OCI-LY1 (cell line): ENCODE data around the gene SEPTIN5.

ENCODE experiments used
- CTCF ChIP-seq: fragments of 200-600 bp; sonication (generic), shearing (Covaris generic); IDR thresholded peaks from 2 replicates; pipeline ENCODE4 v1.5.1; 2017; ENCODE audit warnings: mild to moderate bottlenecking, antibody characterized with exemption, low read length, moderate library complexity, mixed read lengths
- EZH2 ChIP-seq: fragments of 200-600 bp; sonication (generic), shearing (Covaris generic); IDR thresholded peaks from 2 replicates; pipeline ENCODE4 v1.8.0; 2017; ENCODE audit warnings: borderline replicate concordance, mixed run types, mild to moderate bottlenecking, antibody characterized with exemption, low read length, moderate library complexity, mixed read lengths

- TF ChIP-seq CTCF (no peak), EZH2 (no peak)
Measured at GRCh38 chr22:19765477-19766239, 51.4 kb downstream of the SEPTIN5 start.
